Tibial artery (tissue), 4 donors: ENCODE measurements around the gene CEP135.

ENCODE experiments used
- DNase-seq, 2 donors: peaks; one replicate each; pipeline ENCODE4 v3.0.0-alpha.2; 2019
- H3K27ac ChIP-seq, 2 donors: fragments of 200-600 bp; sonication (generic) in 1 of 2; 1 replicate in 1 of 2; 2 replicates in 1 of 2; pipeline ENCODE4 v1.5.1; 2018 to 2019; ENCODE audit warnings: mild to moderate bottlenecking in 1 of 2
- H3K27me3 ChIP-seq, 2 donors: fragments of 200-600 bp; sonication (generic) in 1 of 2; one replicate each; pipeline versions ENCODE4 v1.5.1 to v1.6.0; 2016 to 2019
- H3K36me3 ChIP-seq, 3 donors: fragments of 200-600 bp; sonication (generic) in 2 of 3; one replicate each; pipeline ENCODE4 v1.5.1; 2016 to 2019; ENCODE audit warnings: mild to moderate bottlenecking in 2 of 3
- H3K4me1 ChIP-seq, 4 donors: fragments of 200-600 bp; sonication (generic) in 2 of 4; 1 replicate in 3 of 4; 2 replicates in 1 of 4; pipeline ENCODE4 v1.5.1; 2016 to 2019
- H3K4me3 ChIP-seq, 2 donors: fragments of 200-600 bp; sonication (generic) in 1 of 2; 1 replicate in 1 of 2; 2 replicates in 1 of 2; pipeline ENCODE4 v1.5.1; 2018 to 2019; ENCODE audit warnings: mild to moderate bottlenecking in 2 of 2
- H3K9me3 ChIP-seq, 3 donors: fragments of 200-600 bp; sonication (generic) in 1 of 3; one replicate each; pipeline ENCODE4 v1.5.1; 2016 to 2019
- CTCF ChIP-seq, 2 experiments: fragments of 200-600 bp in 1 of 2; fragments of 450-650 bp in 1 of 2; IDR thresholded peaks; one replicate each; pipeline ENCODE4 v1.5.1; 2017 to 2019; ENCODE audit warnings: antibody characterized with exemption in 2 of 2, mild to moderate bottlenecking in 1 of 2, moderate library complexity in 1 of 2
- intact Hi-C: fragments of 100-400 bp; cut with DNase I; formaldehyde crosslinking; loops from one replicate; pipeline ENCODE4 v1.15.0; 2023; ENCODE audit warnings: low total_unique reads

CEP135 gene

GRCh38 chr4:55948726-55949481, at the start of gene CEP135:
Gene CEP135, plus strand, starts transcription at chr4:55948945. Its CDS starts 3,186 bp downstream, at chr4:55952131.
- no peaks in the 10 kb centered on the region for H3K9me3 ChIP-seq
- TF ChIP-seq CTCF (IDR thresholded peaks at IDR 0.05) = peak; percentile 88 to 91
- peak within 1 kb of the TSS; percentile 74 to 81 for H3K27ac ChIP-seq
- peak; percentile 91 to 97 for DNase-seq
- peaks cover 0 to 6% (median 0%) of the 10 kb centered on the region in 3 donors for H3K36me3 ChIP-seq
- H3K4me3 ChIP-seq = peak within 1 kb of the TSS; percentile 74 to 85
- H3K4me1 ChIP-seq = peaks cover 0 to 25% (median 10%) of the 10 kb centered on the region in 4 donors
- intact Hi-C loops = no loop called here
- H3K27me3 ChIP-seq = no peaks in the 10 kb centered on the region

GRCh38 chr4:55902677-55903076, 46.1 kb upstream of the CEP135 start:
- Histone ChIP-seq H3K4me1 (peaks cover 0 to 5% (median 0%) of the 10 kb centered on the region in 4 donors), H3K27me3 (no peaks in the 10 kb centered on the region), H3K36me3 (peaks cover 40 to 66% (median 44%) of the 10 kb centered on the region in 3 donors), H3K9me3 (no peaks in the 10 kb centered on the region), H3K27ac (no peak overlapping the region), H3K4me3 (no peak overlapping the region)
- no peak for DNase-seq
- TF ChIP-seq CTCF (IDR thresholded peaks at IDR 0.05) = no peak
- intact Hi-C loops = no loop called here

GRCh38 chr4:55903577-55903976, 45.2 kb upstream of the CEP135 start:
- H3K36me3 ChIP-seq = peaks cover 34 to 62% (median 38%) of the 10 kb centered on the region in 3 donors
- DNase-seq = no peak
- H3K27me3 ChIP-seq = no peaks in the 10 kb centered on the region
- peaks cover 0 to 5% (median 0%) of the 10 kb centered on the region in 4 donors for H3K4me1 ChIP-seq
- intact Hi-C loops = no loop called here
- no peaks in the 10 kb centered on the region for H3K9me3 ChIP-seq
- no peak overlapping the region for H3K4me3 ChIP-seq
- H3K27ac ChIP-seq = no peak overlapping the region
- no peak for TF ChIP-seq CTCF (IDR thresholded peaks at IDR 0.05)

GRCh38 chr4:55904576-55904975, 44.2 kb upstream of the CEP135 start:
- Histone ChIP-seq H3K27ac (no peak overlapping the region), H3K4me3 (no peak overlapping the region), H3K4me1 (peaks cover 0 to 5% (median 0%) of the 10 kb centered on the region in 4 donors), H3K27me3 (no peaks in the 10 kb centered on the region), H3K9me3 (no peaks in the 10 kb centered on the region), H3K36me3 (peaks cover 29 to 53% (median 35%) of the 10 kb centered on the region in 3 donors)
- intact Hi-C loops = no loop called here
- TF ChIP-seq CTCF (IDR thresholded peaks at IDR 0.05) = no peak
- no peak for DNase-seq

GRCh38 chr4:55906323-55906722, 42.4 kb upstream of the CEP135 start:
- H3K27ac ChIP-seq = no peak overlapping the region
- no peaks in the 10 kb centered on the region for H3K9me3 ChIP-seq
- no peak overlapping the region for H3K4me3 ChIP-seq
- DNase-seq = no peak
- H3K27me3 ChIP-seq = no peaks in the 10 kb centered on the region
- intact Hi-C loops = no loop called here
- H3K4me1 ChIP-seq = peaks cover 0 to 5% (median 0%) of the 10 kb centered on the region in 4 donors
- peaks cover 13 to 38% (median 22%) of the 10 kb centered on the region in 3 donors for H3K36me3 ChIP-seq
- no peak for TF ChIP-seq CTCF (IDR thresholded peaks at IDR 0.05)
